Upper lobe of right lung (tissue), 1 donor: Measurements from ENCODE around the gene GRK3. TPM values are rescaled to one million over a fixed set of nuclear protein-coding genes. Genes with fewer than 3 reads are reported as not detected.

Experiments used
- ATAC-seq: fragments of 200-7000 bp; cut with Tn5 transposase; one replicate; pipeline ENCODE4 v1.9.1; 2020; ENCODE audit warnings: mild to moderate bottlenecking, moderate library complexity
- DNase-seq: peaks from one replicate; pipeline ENCODE4 v3.0.0-alpha.2; 2020
- H3K27ac ChIP-seq: fragments of 200-600 bp; one replicate; pipeline ENCODE4 v1.8.0; 2022
- H3K27me3 ChIP-seq: fragments of 200-600 bp; one replicate; pipeline ENCODE4 v1.8.0; 2022; ENCODE audit warnings: mild to moderate bottlenecking
- H3K36me3 ChIP-seq: fragments of 200-600 bp; one replicate; pipeline ENCODE4 v1.8.0; 2022
- H3K4me1 ChIP-seq: fragments of 200-600 bp; one replicate; pipeline ENCODE4 v1.8.0; 2022
- H3K4me3 ChIP-seq: fragments of 200-600 bp; one replicate; pipeline ENCODE4 v1.8.0; 2022; ENCODE audit warnings: mild to moderate bottlenecking
- H3K9me3 ChIP-seq: fragments of 200-600 bp; one replicate; pipeline ENCODE4 v1.8.0; 2022
- CTCF ChIP-seq: fragments of 200-600 bp; IDR thresholded peaks from one replicate; pipeline ENCODE4 v1.8.0; 2022; ENCODE audit warnings: antibody characterized with exemption
- intact Hi-C: fragments of 100-400 bp; cut with DNase I; formaldehyde crosslinking; loops from one replicate; pipeline ENCODE4 v1.11.0; 2022
- total RNA-seq: library from RNA; stranded (reverse); fragmentation: NEBNext Ultra II Directional; extraction: Animal tissue kit (Norgen Biotek cat#: 25700); gene quantifications from one replicate; pipeline ENCODE4 v1.2.1, GENCODE V29; 2021
- donor health status: DM: no; HTN: yes; CAD: no; lungs with severe emphysema.

GRK3 gene
- total RNA-seq, 1 donor from 2014 or later: 26.0 TPM

- Histone ChIP-seq H3K9me3 (no peaks in the 10 kb centered on the region), H3K4me3 (no peak overlapping the region), H3K27me3 (no peaks in the 10 kb centered on the region), H3K27ac (no peak overlapping the region), H3K4me1 (no peaks in the 10 kb centered on the region), H3K36me3 (no peaks in the 10 kb centered on the region)
- ATAC-seq: no peak
- intact Hi-C loops: no loop called here
- TF ChIP-seq CTCF: no peak
- DNase-seq: no peak
Measured at GRCh38 chr22:25742918-25743708, 178.6 kb downstream of the GRK3 start.

- H3K27ac ChIP-seq: no peak overlapping the region
- no peak for DNase-seq
- no peak overlapping the region for H3K4me3 ChIP-seq
- no peaks in the 10 kb centered on the region for H3K9me3 ChIP-seq
- intact Hi-C loops: no loop called here
- H3K4me1 ChIP-seq: no peaks in the 10 kb centered on the region
- no peaks in the 10 kb centered on the region for H3K36me3 ChIP-seq
- no peak for TF ChIP-seq CTCF
- H3K27me3 ChIP-seq: no peaks in the 10 kb centered on the region
- ATAC-seq: no peak
Measured at GRCh38 chr22:25744694-25745093, 180.2 kb downstream of the GRK3 start.

GRCh38 chr22:25745341-25746011 lies 181.0 kb downstream of the GRK3 start:
- intact Hi-C loops: no loop called here
- Histone ChIP-seq H3K27ac (no peak overlapping the region), H3K36me3 (no peaks in the 10 kb centered on the region), H3K27me3 (no peaks in the 10 kb centered on the region), H3K9me3 (no peaks in the 10 kb centered on the region), H3K4me1 (no peaks in the 10 kb centered on the region), H3K4me3 (no peak overlapping the region)
- DNase-seq (no peak), ATAC-seq (no peak)
- no peak for TF ChIP-seq CTCF

GRCh38 chr22:25746012-25746373 lies 181.5 kb downstream of the GRK3 start:
- ATAC-seq (no peak), DNase-seq (no peak)
- Histone ChIP-seq H3K27ac (no peak overlapping the region), H3K27me3 (no peaks in the 10 kb centered on the region), H3K4me3 (no peak overlapping the region), H3K4me1 (no peaks in the 10 kb centered on the region), H3K9me3 (no peaks in the 10 kb centered on the region), H3K36me3 (no peaks in the 10 kb centered on the region)
- no peak for TF ChIP-seq CTCF
- intact Hi-C loops: no loop called here

GRCh38 chr22:25747245-25747944 lies 182.9 kb downstream of the GRK3 start:
- no peaks in the 10 kb centered on the region for H3K9me3 ChIP-seq
- H3K4me1 ChIP-seq: no peaks in the 10 kb centered on the region
- intact Hi-C loops: no loop called here
- TF ChIP-seq CTCF: no peak
- H3K4me3 ChIP-seq: no peak overlapping the region
- DNase-seq: no peak
- H3K27me3 ChIP-seq: no peaks in the 10 kb centered on the region
- no peaks in the 10 kb centered on the region for H3K36me3 ChIP-seq
- ATAC-seq: peak; percentile 54
- no peak overlapping the region for H3K27ac ChIP-seq
